Measurements from ENCODE around the gene ELAVL1. TPM values are rescaled to one million over a fixed set of nuclear protein-coding genes. Genes with fewer than 3 reads are reported as not detected.

ELAVL1 gene
- total and polyA plus RNA-seq, 2 of the 13 experiments (the other 11 are each of a cell fraction or from before 2014, with no cell fraction given) = 27.9 to 38.4 TPM

DNA sequence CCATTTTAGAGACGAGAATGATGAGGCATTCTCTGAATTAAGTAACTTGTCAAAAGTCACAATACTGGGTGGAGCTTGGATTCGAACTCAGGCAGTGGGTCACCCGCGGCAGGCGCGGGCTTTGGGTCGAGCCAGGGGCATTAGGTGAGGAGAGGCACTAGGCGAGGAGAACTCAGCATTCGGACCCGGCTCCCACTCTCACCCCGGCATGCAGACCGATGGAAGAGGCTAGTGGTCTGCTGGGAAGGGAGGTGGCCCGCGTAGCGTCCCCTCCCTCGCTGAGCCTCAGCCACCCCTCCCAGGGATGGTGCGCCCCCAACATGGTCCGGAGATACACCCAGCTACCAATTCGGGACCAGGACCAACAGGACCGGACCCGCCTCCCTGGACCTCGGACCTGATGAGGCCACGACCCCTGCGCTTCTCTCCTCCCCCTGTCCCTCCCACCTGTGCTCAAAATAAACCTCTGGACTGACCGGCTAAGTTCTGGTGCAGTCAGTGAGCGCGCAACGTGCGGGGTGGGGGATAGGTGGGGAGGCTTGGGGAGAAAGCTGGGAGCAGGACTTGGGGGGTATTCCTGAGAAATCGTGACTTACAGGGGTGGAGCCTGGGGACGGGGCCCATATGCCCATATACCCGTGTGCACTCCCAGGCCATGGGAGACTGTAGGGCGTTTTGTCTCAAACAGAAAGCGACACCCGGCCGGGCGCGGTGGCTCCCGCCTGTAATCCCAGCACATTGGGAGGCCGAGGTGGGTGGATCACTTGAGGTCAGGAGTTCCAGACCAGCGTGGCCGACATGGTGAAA lies 86.6 kb downstream of the ELAVL1 start (continued):
- TF ChIP-seq NR2F2 (IDR thresholded peaks at IDR 0.05; ENCODE audit: borderline replicate concordance, low read depth) = peak; percentile 76; the same call in 1 of the 2 replicates
- TF ChIP-seq ZNF431 (CRISPR knock-in tag; IDR thresholded peaks at IDR 0.05; ENCODE audit: borderline replicate concordance, low read depth) = 0 out of 2 replicates have a peak, but pooled peaks have one; percentile 69
- TF ChIP-seq ZNF616 (CRISPR knock-in tag; IDR thresholded peaks at IDR 0.05; ENCODE audit: low read depth) = peak; percentile 30; the same call in 1 of the 2 replicates
- TF ChIP-seq, protein P1, sequence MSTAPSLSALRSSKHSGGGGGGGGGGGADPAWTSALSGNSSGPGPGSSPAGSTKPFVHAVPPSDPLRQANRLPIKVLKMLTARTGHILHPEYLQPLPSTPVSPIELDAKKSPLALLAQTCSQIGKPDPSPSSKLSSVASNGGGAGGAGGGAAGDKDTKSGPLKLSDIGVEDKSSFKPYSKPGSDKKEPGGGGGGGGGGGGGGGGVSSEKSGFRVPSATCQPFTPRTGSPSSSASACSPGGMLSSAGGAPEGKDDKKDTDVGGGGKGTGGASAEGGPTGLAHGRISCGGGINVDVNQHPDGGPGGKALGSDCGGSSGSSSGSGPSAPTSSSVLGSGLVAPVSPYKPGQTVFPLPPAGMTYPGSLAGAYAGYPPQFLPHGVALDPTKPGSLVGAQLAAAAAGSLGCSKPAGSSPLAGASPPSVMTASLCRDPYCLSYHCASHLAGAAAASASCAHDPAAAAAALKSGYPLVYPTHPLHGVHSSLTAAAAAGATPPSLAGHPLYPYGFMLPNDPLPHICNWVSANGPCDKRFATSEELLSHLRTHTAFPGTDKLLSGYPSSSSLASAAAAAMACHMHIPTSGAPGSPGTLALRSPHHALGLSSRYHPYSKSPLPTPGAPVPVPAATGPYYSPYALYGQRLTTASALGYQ (CRISPR knock-in tag; IDR thresholded peaks at IDR 0.05) = 0 out of 2 replicates have a peak, but pooled peaks have one; percentile 23
- TF ChIP-seq THAP11 (CRISPR knock-in tag; IDR thresholded peaks at IDR 0.05) = peak; percentile 21; the same call in 1 of the 2 replicates
- TF ChIP-seq ZNF788 (CRISPR knock-in tag; IDR thresholded peaks at IDR 0.05; ENCODE audit: borderline replicate concordance) = peak; percentile 82; the same call in 1 of the 2 replicates
- TF ChIP-seq ZNF572 (CRISPR knock-in tag; IDR thresholded peaks at IDR 0.05) = peak; percentile 78; the same call in 1 of the 2 replicates
- TF ChIP-seq SALL2 (CRISPR knock-in tag; IDR thresholded peaks at IDR 0.05) = peak; percentile 32; the same call in 1 of the 2 replicates
- TF ChIP-seq SETDB1 (CRISPR knock-in tag; IDR thresholded peaks at IDR 0.05; ENCODE audit: borderline replicate concordance) = no peak
- TF ChIP-seq SOX13 (IDR thresholded peaks at IDR 0.05) = no peak
- TF ChIP-seq SOX13 (CRISPR knock-in tag; conservative IDR thresholded peaks at IDR 0.05 in 1 of 2, IDR thresholded peaks at IDR 0.05 in 1 of 2) = peak in 1 of 2 experiments; percentile 31; a peak in 2 of 4 replicates
- peak; percentile 75; the same call in 1 of the 2 replicates for TF ChIP-seq DR1 (CRISPR knock-in tag; IDR thresholded peaks at IDR 0.05)
- TF ChIP-seq ZSCAN25 (CRISPR knock-in tag; IDR thresholded peaks at IDR 0.05) = peak; percentile 50; the same call in 1 of the 2 replicates
- TF ChIP-seq MED1 (CRISPR knock-in tag; IDR thresholded peaks at IDR 0.05) = peak; percentile 44; the same call in 1 of the 2 replicates
- TF ChIP-seq POLR2A (IDR thresholded peaks at IDR 0.05; ENCODE audit: insufficient read depth in 1 of 2, low read depth in 2 of 2, low read length in 2 of 2) = peak in 1 of 2 experiments; percentile 73; a peak in 2 of 4 replicates
- TF ChIP-seq PHF5A (CRISPR knock-in tag; IDR thresholded peaks at IDR 0.05; ENCODE audit: low read depth, unreplicated experiment) = peak; percentile 45
- TF ChIP-seq NCOR1 (IDR thresholded peaks at IDR 0.05; ENCODE audit: borderline replicate concordance, low read length) = peak; percentile 62; the same call in 1 of the 2 replicates
- no peak for TF ChIP-seq RARG (CRISPR knock-in tag; IDR thresholded peaks at IDR 0.05; ENCODE audit: low read depth)
- TF ChIP-seq THAP8 (CRISPR knock-in tag; IDR thresholded peaks at IDR 0.05; ENCODE audit: borderline replicate concordance) = 0 out of 2 replicates have a peak, but pooled peaks have one; percentile 26
- TF ChIP-seq ZNF343 (CRISPR knock-in tag; IDR thresholded peaks at IDR 0.05) = 0 out of 2 replicates have a peak, but pooled peaks have one; percentile 22
- TF ChIP-seq GABPA (IDR thresholded peaks at IDR 0.05; ENCODE audit: low read depth, low read length) = no peak
- TF ChIP-seq GABPA (CRISPR knock-in tag; IDR thresholded peaks at IDR 0.05; ENCODE audit: low read depth) = no peak
- TF ChIP-seq ZNF546 (CRISPR knock-in tag; conservative IDR thresholded peaks at IDR 0.05) = no peak
- no peak for TF ChIP-seq MEIS1 (CRISPR knock-in tag; IDR thresholded peaks at IDR 0.05; ENCODE audit: borderline replicate concordance)
